DMS114 treated with DMSO at 0.1 percent for 48 hours (cell line): ENCODE data around the gene NAPEPLD.
"Not testable (repeated sequence)": the region's sequence is repeated elsewhere in the genome, so short reads cannot be mapped to it uniquely, and the experiment has no call there.

ENCODE experiments used
- DNase-seq: peaks from one replicate; lab custom pipeline; 2025; ENCODE audit not compliant: unreplicated experiment; lab: John Stamatoyannopoulos, UW

The NAPEPLD gene

DNA sequence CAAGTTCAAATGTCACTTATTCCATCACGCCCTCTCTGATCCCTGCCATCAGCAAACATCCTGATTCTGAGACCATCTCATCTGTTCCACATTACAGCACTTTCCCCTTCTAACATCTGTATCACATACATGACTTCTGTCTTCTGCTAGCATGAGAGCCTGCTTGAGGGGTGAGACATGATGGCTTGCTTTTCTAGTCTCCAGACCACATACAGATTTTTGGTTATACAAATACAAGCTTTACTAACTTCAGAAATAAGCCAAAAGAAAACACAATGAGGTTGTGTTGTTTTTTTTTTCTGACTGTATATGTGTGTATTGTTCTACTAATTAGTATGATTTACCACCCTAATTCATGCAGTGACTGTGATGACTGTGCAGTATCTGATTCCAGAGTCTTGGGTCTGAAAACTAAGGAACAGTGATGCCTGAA is 34.3 kb downstream of the NAPEPLD start:
- DNase-seq: no peak

DNA sequence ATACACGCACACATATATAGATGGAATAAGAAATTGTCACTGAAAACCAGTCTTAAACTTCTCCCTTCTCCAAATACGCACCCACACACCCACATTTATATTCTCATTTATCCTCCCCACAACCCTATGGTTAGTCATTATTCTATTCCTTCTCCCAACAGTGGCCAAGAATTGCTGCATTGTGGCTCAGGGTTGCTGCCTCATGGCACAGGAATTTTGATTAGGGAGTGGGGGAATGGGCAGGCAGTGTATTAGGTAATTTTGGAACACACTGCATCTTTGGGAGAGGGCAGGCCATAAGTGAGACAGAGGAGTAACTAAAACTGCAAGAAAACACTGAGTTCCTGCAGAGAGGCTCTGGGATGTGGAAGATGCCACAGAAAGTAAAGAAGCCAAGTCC is 35.7 kb downstream of the NAPEPLD start:
- no peak for DNase-seq

DNA sequence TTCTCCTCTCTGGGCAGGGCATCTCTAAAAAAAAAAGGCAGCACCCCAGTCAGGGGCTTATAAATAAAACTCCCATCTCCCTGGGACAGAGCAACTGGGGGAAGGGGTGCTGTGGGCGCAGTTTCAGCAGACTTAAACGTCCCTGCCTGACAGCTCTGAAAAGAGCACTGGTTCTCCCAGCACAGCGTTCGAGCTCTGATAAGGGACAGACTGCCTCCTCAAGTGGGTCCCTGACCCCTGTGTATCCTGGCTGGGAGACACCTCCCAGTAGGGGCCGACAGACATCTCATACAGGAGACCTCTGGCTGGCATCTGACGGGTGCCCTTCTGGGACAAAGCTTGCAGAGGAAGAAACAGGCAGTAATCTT is 42.2 kb downstream of the NAPEPLD start:
- DNase-seq: not testable (repeated sequence)

DNA sequence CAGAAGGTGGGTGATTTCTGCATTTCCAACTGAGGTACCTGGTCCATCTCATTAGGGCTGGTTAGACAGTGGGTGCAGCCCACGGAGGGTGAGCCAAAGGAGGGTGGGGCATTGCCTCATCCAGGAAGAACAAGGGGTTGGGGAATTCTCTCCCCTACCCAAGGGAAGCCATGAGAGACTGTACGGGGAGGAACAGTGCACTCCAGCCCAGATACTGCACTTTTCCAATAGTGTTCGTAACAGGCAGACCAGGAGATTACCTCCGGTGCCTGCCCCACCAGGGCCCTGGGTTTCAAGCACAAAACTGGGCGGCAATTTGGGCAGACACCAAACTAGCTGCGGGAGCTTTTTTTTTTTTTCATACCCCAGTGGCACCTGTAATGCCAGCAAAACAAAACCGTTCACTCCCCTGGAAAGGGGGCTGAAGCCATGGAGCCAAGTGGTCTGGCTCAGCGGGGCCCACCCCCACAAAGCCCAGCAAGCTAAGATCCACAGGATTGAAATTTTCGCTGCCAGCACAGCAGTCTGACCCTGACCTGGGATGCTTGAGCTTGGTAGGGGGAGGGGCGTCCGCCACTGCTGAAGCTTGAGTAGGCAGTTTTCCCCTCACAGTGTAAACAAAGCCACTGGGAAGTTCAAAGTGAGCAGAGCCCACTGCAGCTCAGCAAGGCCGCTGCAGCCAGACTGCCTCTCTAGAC is 42.7 kb downstream of the NAPEPLD start:
- no peak for DNase-seq

DNA sequence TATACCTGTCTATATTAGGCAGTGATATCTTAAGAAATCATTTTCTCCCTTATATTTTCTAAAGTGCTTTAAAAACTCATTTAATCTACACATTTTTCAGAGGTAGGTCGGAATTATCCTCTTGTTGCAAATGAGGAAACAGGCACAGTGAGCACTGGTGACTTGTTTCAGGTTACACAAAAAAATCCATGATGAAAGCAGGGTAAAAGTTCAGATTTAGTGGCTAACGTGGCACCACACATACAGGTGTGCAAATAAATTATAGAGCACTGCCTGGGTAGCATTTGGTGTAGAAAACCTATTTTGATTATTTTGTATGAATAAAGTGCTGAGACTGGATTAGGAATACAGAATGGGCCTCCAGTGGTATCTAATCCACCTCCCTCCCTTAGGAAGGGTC is 47.4 kb downstream of the NAPEPLD start:
- no peak for DNase-seq

DNA sequence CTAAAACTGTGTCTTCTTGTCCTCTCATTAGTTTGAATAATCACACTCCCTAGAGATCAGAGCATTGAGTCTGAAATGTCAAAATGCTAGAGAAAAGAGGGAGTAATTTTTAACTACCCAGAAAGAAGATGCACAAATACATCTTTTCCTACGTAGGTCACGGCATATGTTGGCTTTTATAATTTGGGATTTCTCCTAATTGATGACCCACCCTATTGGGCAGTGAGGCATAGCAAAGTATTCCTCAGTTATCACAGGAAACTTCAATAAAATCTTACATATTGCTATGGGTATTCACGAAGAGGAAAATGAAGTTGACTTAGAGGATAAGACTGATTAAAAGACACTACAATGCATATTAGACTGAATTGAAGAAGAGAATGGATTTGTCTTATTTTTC is 48.6 kb downstream of the NAPEPLD start:
- DNase-seq: no peak

DNA sequence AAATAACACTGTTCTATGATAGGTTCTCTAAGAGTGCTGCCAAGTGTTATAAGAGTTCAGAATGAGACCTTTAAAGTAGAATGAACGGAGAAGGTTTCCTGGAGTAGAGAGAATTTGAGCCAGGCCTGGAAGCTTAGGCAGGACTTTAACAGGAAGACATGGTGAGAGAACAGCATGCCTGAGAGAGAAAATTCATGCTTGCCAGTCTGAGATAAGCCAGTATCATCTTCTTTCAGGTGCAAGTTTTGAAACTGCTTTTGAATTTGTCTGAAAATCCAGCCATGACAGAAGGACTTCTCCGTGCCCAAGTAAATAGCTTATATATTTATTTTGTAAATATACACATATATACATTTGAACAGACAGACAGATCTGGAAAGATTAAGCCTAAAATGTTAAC is 51.9 kb downstream of the NAPEPLD start:
- DNase-seq: no peak

DNA sequence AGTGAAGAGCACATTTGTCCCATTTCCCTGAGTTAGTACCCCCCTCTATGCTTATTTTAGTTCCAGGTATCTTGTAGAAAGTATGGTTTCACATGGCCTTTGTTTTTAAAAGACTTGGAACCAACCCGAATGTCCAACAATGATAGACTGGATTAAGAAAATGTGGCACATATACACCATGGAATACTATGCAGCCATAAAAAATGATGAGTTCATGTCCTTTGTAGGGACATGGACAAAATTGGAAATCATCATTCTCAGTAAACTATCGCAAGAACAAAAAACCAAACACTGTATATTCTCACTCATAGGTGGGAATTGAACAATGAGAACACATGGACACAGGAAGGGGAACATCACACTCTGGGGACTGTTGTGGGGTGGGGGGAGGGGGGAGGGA is 53.3 kb downstream of the NAPEPLD start:
- not testable (repeated sequence) for DNase-seq

DNA sequence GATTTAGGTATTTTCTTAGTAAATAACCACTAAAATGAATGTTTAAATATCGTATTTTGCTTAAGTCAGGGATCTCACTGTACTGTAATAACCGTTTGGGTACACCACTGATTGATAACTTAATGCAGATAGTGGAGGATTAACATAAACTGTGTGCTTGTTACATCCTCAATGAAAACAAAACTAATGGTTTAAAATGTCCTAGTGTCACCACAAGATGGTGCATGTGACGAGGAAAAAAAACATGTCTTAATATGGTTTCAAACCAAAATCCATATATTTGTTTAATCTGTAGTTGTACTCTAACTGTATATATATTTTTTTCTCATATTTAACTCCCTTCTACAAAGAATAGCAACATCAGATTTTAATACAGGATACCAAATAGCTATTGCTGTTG is 54.8 kb downstream of the NAPEPLD start:
- no peak for DNase-seq

DNA sequence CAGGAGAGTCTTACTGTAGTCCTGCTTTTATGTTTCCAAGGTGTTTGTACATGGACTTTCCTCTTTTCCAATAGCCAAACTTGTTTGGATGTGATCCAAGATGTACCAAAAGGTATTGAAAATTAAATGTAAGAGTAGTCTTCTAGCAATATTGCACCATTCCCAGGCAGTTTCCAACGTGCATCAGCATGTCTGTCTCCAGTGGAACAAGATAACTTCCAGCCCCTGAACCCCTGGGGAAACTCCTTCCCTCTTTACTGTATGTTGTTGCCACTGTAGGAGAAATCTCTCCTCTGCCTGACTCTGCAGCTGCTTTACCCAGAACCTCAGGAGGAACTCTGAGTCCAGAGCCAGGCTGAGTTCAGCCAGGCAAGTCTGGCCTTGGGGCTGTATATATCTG is 55.5 kb downstream of the NAPEPLD start:
- no peak for DNase-seq

DNA sequence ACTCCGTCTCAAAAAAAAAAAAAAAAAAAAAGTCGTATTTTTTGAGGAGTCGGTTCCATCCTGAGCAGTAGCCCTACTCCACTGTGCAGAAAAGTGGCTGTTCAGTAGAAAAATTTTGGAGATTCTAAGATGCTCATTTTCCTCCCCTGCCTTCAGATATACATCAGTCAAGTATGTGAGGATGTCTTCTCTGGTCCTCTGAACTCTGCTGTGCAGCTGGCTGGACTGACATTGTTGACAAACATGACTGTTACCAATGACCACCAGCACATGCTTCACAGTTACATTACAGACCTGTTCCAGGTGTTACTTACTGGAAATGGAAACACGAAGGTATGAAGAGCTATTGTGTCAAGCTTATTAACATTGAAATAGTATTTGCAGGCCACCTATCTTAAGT is 56.6 kb downstream of the NAPEPLD start:
- DNase-seq: not testable (repeated sequence)

DNA sequence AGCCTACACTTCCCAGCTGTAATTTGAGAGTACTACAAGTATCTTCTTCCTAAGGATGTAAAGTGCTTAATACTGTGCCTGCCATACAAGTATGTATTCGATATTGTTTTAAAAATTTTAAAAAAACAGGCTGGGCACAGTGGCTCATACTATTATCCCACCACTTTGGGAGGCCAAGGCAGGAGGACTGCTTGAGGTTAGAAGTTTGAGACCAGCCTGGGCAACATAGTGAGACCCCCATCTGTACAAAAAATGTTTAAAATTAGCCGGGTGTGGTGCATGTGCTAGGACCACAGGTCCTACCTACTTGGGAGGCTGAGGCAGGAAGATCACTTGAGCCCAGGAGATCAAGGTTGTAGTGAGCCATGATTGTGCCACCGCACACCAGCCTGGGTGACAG is 65.7 kb downstream of the NAPEPLD start:
- no peak for DNase-seq

DNA sequence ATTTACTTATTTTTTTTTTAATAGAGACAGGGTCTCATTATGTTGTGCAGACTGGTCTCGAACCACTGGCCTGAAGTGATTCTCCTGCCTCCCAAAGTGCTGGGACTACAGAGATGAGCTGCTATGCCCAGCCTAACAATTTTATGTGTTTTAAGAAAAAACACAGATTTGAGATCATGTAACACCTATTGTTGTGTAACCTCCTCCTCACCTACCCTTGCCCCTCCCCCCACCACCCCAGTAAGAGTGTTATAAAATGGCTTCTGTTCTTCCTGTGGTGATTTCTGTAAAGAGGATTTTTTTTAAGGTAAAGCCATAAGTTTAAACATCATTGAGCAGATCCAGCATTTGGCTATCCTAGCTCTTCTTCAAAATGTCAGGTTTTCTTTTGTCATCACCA is 66.4 kb downstream of the NAPEPLD start:
- DNase-seq: no peak

DNA sequence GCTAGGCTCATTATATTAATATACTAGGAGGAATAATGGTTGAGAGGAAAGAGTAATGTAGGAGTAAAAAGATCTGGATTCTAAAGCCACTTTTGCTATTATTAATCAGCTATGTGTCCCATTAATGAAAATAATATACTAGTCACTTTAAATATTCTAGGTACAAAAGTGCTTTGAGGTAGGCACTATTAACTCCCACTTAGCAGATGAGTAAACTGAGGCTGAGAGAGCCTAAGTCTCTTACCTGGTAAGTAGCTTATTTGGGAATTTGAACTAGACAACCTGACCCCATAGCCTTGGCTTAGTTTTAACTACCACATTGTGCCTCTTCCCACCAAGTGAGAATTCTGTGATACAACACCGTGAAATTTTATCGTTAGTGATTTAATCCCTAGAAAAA is 68.0 kb downstream of the NAPEPLD start:
- DNase-seq: no peak

DNA sequence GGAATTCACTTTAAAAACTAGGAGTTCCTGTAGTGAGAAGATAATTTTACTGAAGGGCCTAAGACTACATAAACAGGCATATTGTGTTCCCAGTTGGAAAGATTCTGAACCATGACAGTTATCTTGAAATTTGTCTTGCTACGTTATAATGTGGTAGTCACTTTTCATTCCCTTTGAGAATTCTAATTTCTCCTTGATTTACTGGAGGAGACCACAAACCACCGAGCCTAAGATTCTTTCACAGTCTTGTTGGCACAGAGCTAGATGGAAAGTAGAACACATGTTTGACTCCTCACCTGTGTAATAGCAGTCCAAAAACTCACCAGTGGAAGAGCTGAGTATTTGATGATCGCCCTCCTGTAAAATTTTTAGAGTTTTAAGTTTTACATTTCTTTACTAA is 69.1 kb downstream of the NAPEPLD start:
- no peak for DNase-seq

DNA sequence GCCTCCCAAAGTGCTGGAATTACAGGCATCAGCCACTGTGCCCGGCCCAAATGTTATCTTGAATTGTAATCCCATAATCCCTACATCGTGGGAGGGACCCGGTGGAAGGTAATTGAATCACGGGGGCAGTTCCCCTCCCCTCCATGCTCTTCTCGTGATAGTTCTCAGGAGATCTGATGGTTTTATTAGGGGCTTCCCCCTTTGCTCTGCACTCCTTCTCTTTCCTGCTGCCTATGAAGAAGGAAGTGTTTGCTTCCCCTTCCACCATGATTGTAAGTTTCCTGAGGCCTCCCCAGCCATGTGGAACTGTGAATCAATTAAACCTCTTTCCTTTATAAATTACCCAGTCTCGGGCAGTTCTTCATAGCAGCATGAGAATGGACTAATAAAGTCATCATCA is 70.7 kb downstream of the NAPEPLD start:
- DNase-seq: not testable (repeated sequence)

DNA sequence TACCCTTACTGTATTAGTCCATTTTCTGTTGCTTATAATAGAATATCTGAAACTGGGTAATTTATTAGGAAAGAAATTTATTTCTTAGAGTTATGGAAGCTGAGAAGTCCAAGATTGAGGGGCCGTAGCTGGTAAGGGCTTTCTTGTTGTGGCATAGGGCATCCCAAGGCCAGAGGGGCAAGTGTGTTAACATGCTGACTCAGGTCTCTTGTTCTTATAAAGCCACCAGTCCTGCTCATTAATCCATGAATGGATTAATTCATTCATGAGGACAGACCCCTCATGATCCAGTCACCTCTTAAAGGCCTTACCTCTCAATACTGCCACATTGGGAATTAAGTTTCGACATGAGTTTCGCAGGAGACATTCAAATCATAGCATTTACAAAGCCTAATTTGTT is 71.6 kb downstream of the NAPEPLD start:
- DNase-seq: no peak

DNA sequence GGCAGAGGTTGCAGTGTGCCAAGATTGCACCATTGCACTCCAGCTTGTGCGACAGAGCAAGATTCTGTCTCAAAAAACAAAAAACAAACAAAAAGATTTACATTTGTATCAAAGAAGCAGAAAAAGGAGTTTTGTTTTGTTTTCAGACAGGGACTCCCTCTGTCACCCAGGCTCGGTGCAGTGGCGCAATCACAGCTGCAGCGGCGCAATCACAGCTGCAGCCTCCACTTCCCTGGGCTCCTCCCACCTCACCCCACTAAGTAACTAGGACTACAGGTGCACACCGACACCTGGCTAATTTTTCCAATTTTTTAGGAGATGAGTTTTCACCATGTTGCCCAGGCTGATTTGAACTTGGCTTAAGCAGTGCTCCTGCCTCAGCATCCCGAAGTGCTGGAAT is 72.1 kb downstream of the NAPEPLD start:
- no peak for DNase-seq

DNA sequence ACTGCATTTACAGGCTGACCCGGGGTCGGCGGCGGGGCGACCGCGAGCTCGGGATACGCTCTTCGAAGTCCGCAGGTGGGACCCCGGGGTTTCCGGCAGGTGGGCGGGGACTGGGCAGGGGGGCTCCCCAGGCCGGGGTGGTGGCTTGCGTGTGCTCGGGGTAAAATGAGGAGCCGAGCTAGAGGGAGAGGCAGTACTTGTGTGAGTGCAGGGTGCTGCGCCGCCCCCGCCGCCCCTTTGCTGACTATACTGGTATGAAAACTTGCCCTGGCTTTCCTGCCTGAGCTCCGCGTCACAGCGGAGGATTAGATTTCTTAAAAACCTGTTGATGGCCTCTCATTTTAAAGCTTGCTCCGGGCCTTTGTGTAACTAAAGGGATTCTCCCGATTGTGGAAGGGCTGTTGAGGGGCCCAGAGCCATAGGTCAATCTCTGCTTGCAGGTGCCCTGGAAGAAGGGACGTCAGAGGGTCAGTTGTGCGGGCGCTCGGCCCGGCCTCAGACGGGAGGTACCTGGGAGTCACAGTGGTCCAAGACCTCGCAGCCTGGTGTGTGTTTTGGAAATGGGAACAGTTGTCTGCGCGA is 73.5 kb downstream of the NAPEPLD start:
- no peak for DNase-seq

DNA sequence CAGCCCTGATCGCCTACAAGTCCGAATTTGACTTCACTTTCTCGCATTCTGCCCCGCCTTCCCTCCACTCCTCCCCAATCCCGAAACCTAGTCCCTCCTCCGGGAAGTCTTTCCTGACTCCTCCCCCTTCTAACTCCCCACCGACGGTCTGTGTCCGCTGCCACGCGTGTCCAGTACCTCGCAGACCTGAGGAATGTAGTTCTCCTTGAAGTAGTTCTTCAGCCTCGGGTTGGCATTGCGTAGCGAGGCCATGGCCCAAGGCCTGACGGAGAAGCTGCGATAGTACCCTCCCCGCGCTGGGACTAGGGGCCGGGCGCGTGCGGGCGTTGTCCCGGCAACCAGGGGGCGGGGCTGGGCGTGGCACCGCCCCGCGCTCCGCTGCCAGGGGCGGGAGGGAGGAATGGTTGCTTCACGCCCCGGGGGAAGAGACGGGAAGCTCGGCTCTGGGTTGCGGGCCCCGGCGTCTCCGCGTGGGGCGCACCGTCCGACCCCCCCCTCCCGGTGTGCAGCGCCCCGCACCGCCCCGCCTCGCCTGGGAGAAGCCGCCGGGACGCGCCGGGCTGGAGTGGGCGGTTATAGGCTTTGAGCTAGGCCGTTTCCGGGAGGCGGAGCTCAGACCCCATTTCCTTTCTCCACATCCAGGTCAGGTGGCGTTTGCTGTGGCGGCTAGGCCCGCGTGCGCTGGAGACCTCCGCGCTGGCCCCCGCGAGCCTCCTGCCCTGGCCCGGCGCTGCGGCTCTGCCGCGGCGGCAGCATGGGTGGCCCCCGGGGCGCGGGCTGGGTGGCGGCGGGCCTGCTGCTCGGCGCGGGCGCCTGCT is 74.2 kb downstream of the NAPEPLD start, which contains the start of the genes ARMC10 and FBXL13:
TSS of gene ARMC10 (plus strand) at position 622 of the 818 bp plus-strand sequence. CDS start at position 755, 133 bp downstream.
TSS of gene FBXL13 (minus strand) at position 278 of the 818 bp plus-strand sequence.
- DNase-seq: peak; percentile 83

DNA sequence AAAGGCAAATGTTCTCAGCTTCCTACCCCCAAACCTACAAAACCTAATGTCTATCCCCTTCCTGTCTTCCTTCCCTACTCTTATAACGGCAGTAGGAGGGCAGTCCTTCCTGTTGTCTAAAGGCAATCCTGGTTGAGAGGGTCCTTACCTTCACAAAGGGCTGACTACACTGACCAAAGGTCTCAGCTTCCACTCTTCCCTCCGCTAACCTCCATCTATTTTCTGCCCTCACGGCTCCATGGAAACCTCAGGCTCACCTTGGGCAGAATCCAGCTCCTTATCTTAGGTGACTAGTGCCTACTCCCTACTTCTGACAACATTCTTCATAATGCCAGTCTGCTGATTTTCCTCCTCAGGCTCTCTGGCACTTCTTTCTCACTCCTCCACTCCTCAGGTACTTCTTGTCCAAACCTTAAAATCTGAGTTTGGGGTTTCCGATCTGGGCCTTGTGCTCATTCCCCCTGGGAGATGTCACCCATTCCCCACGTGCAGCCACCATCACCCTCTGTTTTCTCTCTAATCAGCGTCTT is 74.8 kb downstream of the NAPEPLD start:
- DNase-seq: no peak

DNA sequence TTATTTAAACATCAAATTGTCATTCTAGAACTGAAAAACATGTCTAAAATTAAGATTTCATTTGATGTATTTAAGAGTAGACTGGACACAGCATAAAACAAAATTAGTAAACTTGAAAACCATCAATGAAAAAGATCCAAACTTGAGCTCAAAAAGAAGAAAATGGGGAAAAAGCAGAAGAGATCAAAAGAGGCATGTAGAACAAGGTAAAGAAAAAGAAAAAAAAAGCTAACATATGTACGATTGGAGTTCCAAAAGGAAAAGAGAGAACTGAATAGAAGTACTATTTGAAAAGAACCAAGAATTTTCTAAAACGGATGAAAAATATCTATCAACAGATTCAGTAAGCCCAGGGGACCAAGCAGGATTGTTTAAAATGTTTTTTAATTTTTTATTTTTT is 77.9 kb downstream of the NAPEPLD start:
- no peak for DNase-seq
